Hepatocyte (in vitro differentiated cells): ENCODE results near the gene DUOX2.

Experiments
- CTCF ChIP-seq: fragments of 200-600 bp; sonication (generic); IDR thresholded peaks from 2 replicates; pipeline ENCODE4 v1.5.1; 2016; ENCODE audit warnings: antibody characterized with exemption, mild to moderate bottlenecking; ENCODE audit not compliant: poor library complexity
- EZH2 ChIP-seq: fragments of 200-600 bp; sonication (generic); IDR thresholded peaks from 2 replicates; pipeline ENCODE4 v1.6.1; 2016; ENCODE audit warnings: antibody characterized with exemption, mild to moderate bottlenecking, borderline replicate concordance
- EZH2phosphoT487 ChIP-seq: fragments of 200-600 bp; sonication (generic); IDR thresholded peaks from one replicate; pipeline ENCODE4 v1.6.1; 2018; ENCODE audit warnings: antibody characterized with exemption, mild to moderate bottlenecking, low read depth, moderate library complexity; ENCODE audit not compliant: unreplicated experiment, severe bottlenecking

- TF ChIP-seq CTCF (no peak), EZH2 (no peak), EZH2phosphoT487 (no peak)
These were observed 21.0 kb downstream of the DUOX2 start for GRCh38 chr15:45093013-45093412.
